Activated CD4-positive, alpha-beta T cell treated with anti-CD3 and anti-CD28 coated beads, Interleukin-2, amount 50 U/mL, for 4 hours (primary cell): Measurements from ENCODE around the gene ARMC12.
A peak's percentile ranks its signal among the peaks of the same experiment; 100 is the strongest.
"Not testable (repeated sequence)": the region's sequence is repeated elsewhere in the genome, so short reads cannot be mapped to it uniquely, and the experiment has no call there.

Experiments used
- DNase-seq, 2 experiments: peaks; one replicate each; pipeline ENCODE4 v3.0.0-alpha.2; 2020

ARMC12 gene

GRCh38 chr6:35718911-35719381 lies 17.9 kb upstream of the ARMC12 start:
- DNase-seq: no peak

- no peak for DNase-seq
Observed at GRCh38 chr6:35719404-35719829, 17.4 kb upstream of the ARMC12 start.

- no peak for DNase-seq
Observed at GRCh38 chr6:35719830-35720733, 16.8 kb upstream of the ARMC12 start.

- no peak for DNase-seq
Observed at GRCh38 chr6:35722121-35722761, 14.6 kb upstream of the ARMC12 start.

GRCh38 chr6:35723587-35723986 lies 13.2 kb upstream of the ARMC12 start:
- DNase-seq: no peak

- no peak for DNase-seq
Observed at GRCh38 chr6:35724059-35724458, 12.8 kb upstream of the ARMC12 start.

- no peak for DNase-seq
Observed at GRCh38 chr6:35724471-35724870, 12.4 kb upstream of the ARMC12 start.

GRCh38 chr6:35725081-35725708 lies 11.6 kb upstream of the ARMC12 start:
- DNase-seq: no peak

GRCh38 chr6:35725721-35726438 lies 11.0 kb upstream of the ARMC12 start:
- no peak for DNase-seq

- DNase-seq: peak in 1 of 2 experiments; percentile 34
Observed at GRCh38 chr6:35727231-35727934, 9.4 kb upstream of the ARMC12 start.

GRCh38 chr6:35727935-35728682 lies 8.7 kb upstream of the ARMC12 start:
- DNase-seq: peak; percentile 69 to 78

- peak in 1 of 2 experiments; percentile 36 for DNase-seq
Observed at GRCh38 chr6:35728683-35729678, 7.9 kb upstream of the ARMC12 start.

- DNase-seq: no peak
Observed at GRCh38 chr6:35729722-35730121, 7.1 kb upstream of the ARMC12 start.

GRCh38 chr6:35730745-35731413 lies 6.0 kb upstream of the ARMC12 start:
- no peak for DNase-seq

GRCh38 chr6:35731414-35731735 lies 5.5 kb upstream of the ARMC12 start:
- peak; percentile 90 to 91 for DNase-seq

- peak; percentile 90 for DNase-seq
Observed at GRCh38 chr6:35731736-35732532, 4.9 kb upstream of the ARMC12 start.

- DNase-seq: no peak
Observed at GRCh38 chr6:35733633-35734032, 3.2 kb upstream of the ARMC12 start.

- DNase-seq: not testable (repeated sequence)
Observed at GRCh38 chr6:35734319-35734718, 2.5 kb upstream of the ARMC12 start.

GRCh38 chr6:35735452-35735851 lies 1.4 kb upstream of the ARMC12 start:
- DNase-seq: no peak
